Activated CD8-positive, alpha-beta memory T cell treated with anti-CD3 and anti-CD28 coated beads, Interleukin-2, amount 50 U/mL, for 1 hour (primary cell): ENCODE data around the gene CTBP1.

Experiments
- DNase-seq: peaks from one replicate; pipeline ENCODE4 v3.0.0-alpha.2; 2020; ENCODE audit errors: extremely low read depth

The CTBP1 gene

GRCh38 chr4:1196421-1197183, 52.3 kb downstream of the CTBP1 start:
- no peak for DNase-seq

- DNase-seq: no peak
Observed at GRCh38 chr4:1195891-1196401, 53.0 kb downstream of the CTBP1 start.

- no peak for DNase-seq
Observed at GRCh38 chr4:1195109-1195671, 53.7 kb downstream of the CTBP1 start.

- no peak for DNase-seq
Observed at GRCh38 chr4:1194010-1194900, 54.7 kb downstream of the CTBP1 start.

- no peak for DNase-seq
Observed at GRCh38 chr4:1193206-1194009, 55.5 kb downstream of the CTBP1 start.

- DNase-seq: no peak
Observed at GRCh38 chr4:1192493-1193205, 56.3 kb downstream of the CTBP1 start.

- DNase-seq: no peak
Observed at GRCh38 chr4:1192091-1192492, 56.8 kb downstream of the CTBP1 start.

GRCh38 chr4:1191621-1192020, 57.3 kb downstream of the CTBP1 start:
- DNase-seq: no peak

GRCh38 chr4:1187182-1187581, 61.7 kb downstream of the CTBP1 start:
- no peak for DNase-seq

- no peak for DNase-seq
Observed at GRCh38 chr4:1183985-1184773, 64.8 kb downstream of the CTBP1 start.

- no peak for DNase-seq
Observed at GRCh38 chr4:1182313-1182712, 66.6 kb downstream of the CTBP1 start.

- no peak for DNase-seq
Observed at GRCh38 chr4:1180663-1181062, 68.3 kb downstream of the CTBP1 start.

GRCh38 chr4:1179976-1180375, 69.0 kb downstream of the CTBP1 start:
- no peak for DNase-seq

- DNase-seq: no peak
Observed at GRCh38 chr4:1179089-1179441, 69.9 kb downstream of the CTBP1 start.

- no peak for DNase-seq
Observed at GRCh38 chr4:1178300-1179088, 70.4 kb downstream of the CTBP1 start.

GRCh38 chr4:1177274-1178141, 71.4 kb downstream of the CTBP1 start:
- no peak for DNase-seq

- DNase-seq: no peak
Observed at GRCh38 chr4:1176398-1177273, 72.3 kb downstream of the CTBP1 start.
